ENCODE measurements around the gene DAAM2.

DNA sequence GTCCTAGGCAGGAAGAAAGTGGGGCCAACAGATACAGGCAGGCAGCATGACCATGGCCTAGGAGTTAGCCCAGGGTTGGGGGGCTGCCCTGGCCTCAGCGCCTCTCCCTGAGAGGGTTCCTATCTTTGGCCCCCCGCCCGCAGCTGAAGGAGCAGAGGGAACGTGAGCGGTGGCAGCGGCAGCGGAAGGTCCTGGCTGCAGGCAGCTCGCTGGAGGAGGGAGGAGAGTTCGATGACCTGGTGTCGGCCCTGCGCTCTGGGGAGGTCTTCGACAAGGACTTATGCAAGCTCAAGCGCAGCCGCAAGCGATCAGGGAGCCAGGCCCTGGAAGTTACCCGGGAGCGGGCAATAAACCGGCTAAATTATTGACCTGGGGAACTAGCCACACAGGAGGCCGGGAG, 109.5 kb downstream of the DAAM2 start:
- TF ChIP-seq EZH2 (IDR thresholded peaks at IDR 0.05; ENCODE audit: insufficient read depth, poor library complexity, severe bottlenecking) (no peak), EZH2phosphoT487 (IDR thresholded peaks at IDR 0.05; ENCODE audit: insufficient read depth, low read depth) (no peak)

Data from GM23248 (cell line).